ENCODE results near the gene DNAJB8. TPM values are rescaled to one million over a fixed set of nuclear protein-coding genes. Genes with fewer than 3 reads are reported as not detected.

Gene DNAJB8
- total and polyA plus RNA-seq, 4 donors: not detected

GRCh38 chr3:128447561-128448013 is 19.1 kb downstream of the DNAJB8 start:
- H3K36me3 ChIP-seq (ENCODE audit: control insufficient read depth in 4 of 4, insufficient read depth in 3 of 4, low read depth in 1 of 4, low read length in 3 of 4): no peaks in the 10 kb centered on the region
- H3K4me3 ChIP-seq (ENCODE audit: low read depth in 1 of 3, low read length in 3 of 3): no peak overlapping the region
- no peaks in the 10 kb centered on the region for H3K9me3 ChIP-seq (ENCODE audit: control insufficient read depth in 4 of 4, low read length in 3 of 4)
- no peak for DNase-seq (ENCODE audit: low spot score)
- H3K27me3 ChIP-seq (ENCODE audit: control insufficient read depth in 4 of 4, insufficient read depth in 4 of 4, low read length in 3 of 4): no peaks in the 10 kb centered on the region
- no peak overlapping the region for H3K27ac ChIP-seq (ENCODE audit: low read depth in 1 of 2, low read length in 2 of 2)
- no peaks in the 10 kb centered on the region for H3K4me1 ChIP-seq (ENCODE audit: control insufficient read depth in 4 of 4, insufficient read depth in 4 of 4, low read length in 3 of 4)
- TF ChIP-seq GABPA (IDR thresholded peaks at IDR 0.05 in 1 of 2, conservative IDR thresholded peaks at IDR 0.05 in 1 of 2): no peak
- TF ChIP-seq, protein P1, sequence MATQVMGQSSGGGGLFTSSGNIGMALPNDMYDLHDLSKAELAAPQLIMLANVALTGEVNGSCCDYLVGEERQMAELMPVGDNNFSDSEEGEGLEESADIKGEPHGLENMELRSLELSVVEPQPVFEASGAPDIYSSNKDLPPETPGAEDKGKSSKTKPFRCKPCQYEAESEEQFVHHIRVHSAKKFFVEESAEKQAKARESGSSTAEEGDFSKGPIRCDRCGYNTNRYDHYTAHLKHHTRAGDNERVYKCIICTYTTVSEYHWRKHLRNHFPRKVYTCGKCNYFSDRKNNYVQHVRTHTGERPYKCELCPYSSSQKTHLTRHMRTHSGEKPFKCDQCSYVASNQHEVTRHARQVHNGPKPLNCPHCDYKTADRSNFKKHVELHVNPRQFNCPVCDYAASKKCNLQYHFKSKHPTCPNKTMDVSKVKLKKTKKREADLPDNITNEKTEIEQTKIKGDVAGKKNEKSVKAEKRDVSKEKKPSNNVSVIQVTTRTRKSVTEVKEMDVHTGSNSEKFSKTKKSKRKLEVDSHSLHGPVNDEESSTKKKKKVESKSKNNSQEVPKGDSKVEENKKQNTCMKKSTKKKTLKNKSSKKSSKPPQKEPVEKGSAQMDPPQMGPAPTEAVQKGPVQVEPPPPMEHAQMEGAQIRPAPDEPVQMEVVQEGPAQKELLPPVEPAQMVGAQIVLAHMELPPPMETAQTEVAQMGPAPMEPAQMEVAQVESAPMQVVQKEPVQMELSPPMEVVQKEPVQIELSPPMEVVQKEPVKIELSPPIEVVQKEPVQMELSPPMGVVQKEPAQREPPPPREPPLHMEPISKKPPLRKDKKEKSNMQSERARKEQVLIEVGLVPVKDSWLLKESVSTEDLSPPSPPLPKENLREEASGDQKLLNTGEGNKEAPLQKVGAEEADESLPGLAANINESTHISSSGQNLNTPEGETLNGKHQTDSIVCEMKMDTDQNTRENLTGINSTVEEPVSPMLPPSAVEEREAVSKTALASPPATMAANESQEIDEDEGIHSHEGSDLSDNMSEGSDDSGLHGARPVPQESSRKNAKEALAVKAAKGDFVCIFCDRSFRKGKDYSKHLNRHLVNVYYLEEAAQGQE (IDR thresholded peaks at IDR 0.05): no peak
- no peak for TF ChIP-seq FOXA2 (IDR thresholded peaks at IDR 0.05)
- TF ChIP-seq RAD21 (IDR thresholded peaks at IDR 0.05): no peak
- no peak for TF ChIP-seq YY1 (IDR thresholded peaks at IDR 0.05)
- no peak overlapping the region for H3K9ac ChIP-seq (ENCODE audit: low read depth in 1 of 2, low read length in 2 of 2)
- 94% methylated on average over 3 of the region's 3 CpGs for WGBS

GRCh38 chr3:128446821-128447220 is 19.9 kb downstream of the DNAJB8 start:
- no peaks in the 10 kb centered on the region for H3K27me3 ChIP-seq (ENCODE audit: control insufficient read depth in 4 of 4, insufficient read depth in 4 of 4, low read length in 3 of 4)
- DNase-seq (ENCODE audit: low spot score): no peak
- TF ChIP-seq TAF1 (conservative IDR thresholded peaks at IDR 0.05) (no peak), FOXA1 (IDR thresholded peaks at IDR 0.05) (no peak), EGR1 (IDR thresholded peaks at IDR 0.05; ENCODE audit: low read depth in 2 of 2) (no peak), RAD21 (IDR thresholded peaks at IDR 0.05) (no peak), SP1 (IDR thresholded peaks at IDR 0.05) (no peak), HNF4A (conservative IDR thresholded peaks at IDR 0.05) (no peak), GABPA (IDR thresholded peaks at IDR 0.05 in 1 of 2, conservative IDR thresholded peaks at IDR 0.05 in 1 of 2) (no peak), NR2F2 (IDR thresholded peaks at IDR 0.05) (no peak), RXRA (IDR thresholded peaks at IDR 0.05) (no peak), FOXA2 (IDR thresholded peaks at IDR 0.05) (no peak), JUND (IDR thresholded peaks at IDR 0.05) (no peak), YY1 (IDR thresholded peaks at IDR 0.05) (no peak)
- TF ChIP-seq, protein P2, sequence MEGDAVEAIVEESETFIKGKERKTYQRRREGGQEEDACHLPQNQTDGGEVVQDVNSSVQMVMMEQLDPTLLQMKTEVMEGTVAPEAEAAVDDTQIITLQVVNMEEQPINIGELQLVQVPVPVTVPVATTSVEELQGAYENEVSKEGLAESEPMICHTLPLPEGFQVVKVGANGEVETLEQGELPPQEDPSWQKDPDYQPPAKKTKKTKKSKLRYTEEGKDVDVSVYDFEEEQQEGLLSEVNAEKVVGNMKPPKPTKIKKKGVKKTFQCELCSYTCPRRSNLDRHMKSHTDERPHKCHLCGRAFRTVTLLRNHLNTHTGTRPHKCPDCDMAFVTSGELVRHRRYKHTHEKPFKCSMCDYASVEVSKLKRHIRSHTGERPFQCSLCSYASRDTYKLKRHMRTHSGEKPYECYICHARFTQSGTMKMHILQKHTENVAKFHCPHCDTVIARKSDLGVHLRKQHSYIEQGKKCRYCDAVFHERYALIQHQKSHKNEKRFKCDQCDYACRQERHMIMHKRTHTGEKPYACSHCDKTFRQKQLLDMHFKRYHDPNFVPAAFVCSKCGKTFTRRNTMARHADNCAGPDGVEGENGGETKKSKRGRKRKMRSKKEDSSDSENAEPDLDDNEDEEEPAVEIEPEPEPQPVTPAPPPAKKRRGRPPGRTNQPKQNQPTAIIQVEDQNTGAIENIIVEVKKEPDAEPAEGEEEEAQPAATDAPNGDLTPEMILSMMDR (IDR thresholded peaks at IDR 0.05; ENCODE audit: low read depth, low read length, missing input control): no peak
- TF ChIP-seq, protein P1 (IDR thresholded peaks at IDR 0.05): no peak
- TF ChIP-seq, protein P3, sequence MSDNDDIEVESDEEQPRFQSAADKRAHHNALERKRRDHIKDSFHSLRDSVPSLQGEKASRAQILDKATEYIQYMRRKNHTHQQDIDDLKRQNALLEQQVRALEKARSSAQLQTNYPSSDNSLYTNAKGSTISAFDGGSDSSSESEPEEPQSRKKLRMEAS (IDR thresholded peaks at IDR 0.05): no peak
- no peaks in the 10 kb centered on the region for H3K4me1 ChIP-seq (ENCODE audit: control insufficient read depth in 4 of 4, insufficient read depth in 4 of 4, low read length in 3 of 4)
- WGBS: 84% methylated on average over 1 of the region's 1 CpG
- no peaks in the 10 kb centered on the region for H3K36me3 ChIP-seq (ENCODE audit: control insufficient read depth in 4 of 4, insufficient read depth in 3 of 4, low read depth in 1 of 4, low read length in 3 of 4)
- H3K9me3 ChIP-seq (ENCODE audit: control insufficient read depth in 4 of 4, low read length in 3 of 4): no peaks in the 10 kb centered on the region
- no peak overlapping the region for H3K27ac ChIP-seq (ENCODE audit: low read depth in 1 of 2, low read length in 2 of 2)
- no peak overlapping the region for H3K9ac ChIP-seq (ENCODE audit: low read depth in 1 of 2, low read length in 2 of 2)
- H3K4me3 ChIP-seq (ENCODE audit: low read depth in 1 of 3, low read length in 3 of 3): no peak overlapping the region
